Camera-type eye (tissue), 1 donor: ENCODE results near the gene CCDC68. TPM values are rescaled to one million over a fixed set of nuclear protein-coding genes. Genes with fewer than 3 reads are reported as not detected.

Experiments
- total RNA-seq: library from RNA; depleted of rRNA; stranded (reverse); fragments of >200 nt; gene quantifications from one replicate; pipeline ENCODE4 v1.2.3, GENCODE V29; 2014

The CCDC68 gene, protein sequence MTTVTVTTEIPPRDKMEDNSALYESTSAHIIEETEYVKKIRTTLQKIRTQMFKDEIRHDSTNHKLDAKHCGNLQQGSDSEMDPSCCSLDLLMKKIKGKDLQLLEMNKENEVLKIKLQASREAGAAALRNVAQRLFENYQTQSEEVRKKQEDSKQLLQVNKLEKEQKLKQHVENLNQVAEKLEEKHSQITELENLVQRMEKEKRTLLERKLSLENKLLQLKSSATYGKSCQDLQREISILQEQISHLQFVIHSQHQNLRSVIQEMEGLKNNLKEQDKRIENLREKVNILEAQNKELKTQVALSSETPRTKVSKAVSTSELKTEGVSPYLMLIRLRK
- total RNA-seq = 14.3 TPM

DNA sequence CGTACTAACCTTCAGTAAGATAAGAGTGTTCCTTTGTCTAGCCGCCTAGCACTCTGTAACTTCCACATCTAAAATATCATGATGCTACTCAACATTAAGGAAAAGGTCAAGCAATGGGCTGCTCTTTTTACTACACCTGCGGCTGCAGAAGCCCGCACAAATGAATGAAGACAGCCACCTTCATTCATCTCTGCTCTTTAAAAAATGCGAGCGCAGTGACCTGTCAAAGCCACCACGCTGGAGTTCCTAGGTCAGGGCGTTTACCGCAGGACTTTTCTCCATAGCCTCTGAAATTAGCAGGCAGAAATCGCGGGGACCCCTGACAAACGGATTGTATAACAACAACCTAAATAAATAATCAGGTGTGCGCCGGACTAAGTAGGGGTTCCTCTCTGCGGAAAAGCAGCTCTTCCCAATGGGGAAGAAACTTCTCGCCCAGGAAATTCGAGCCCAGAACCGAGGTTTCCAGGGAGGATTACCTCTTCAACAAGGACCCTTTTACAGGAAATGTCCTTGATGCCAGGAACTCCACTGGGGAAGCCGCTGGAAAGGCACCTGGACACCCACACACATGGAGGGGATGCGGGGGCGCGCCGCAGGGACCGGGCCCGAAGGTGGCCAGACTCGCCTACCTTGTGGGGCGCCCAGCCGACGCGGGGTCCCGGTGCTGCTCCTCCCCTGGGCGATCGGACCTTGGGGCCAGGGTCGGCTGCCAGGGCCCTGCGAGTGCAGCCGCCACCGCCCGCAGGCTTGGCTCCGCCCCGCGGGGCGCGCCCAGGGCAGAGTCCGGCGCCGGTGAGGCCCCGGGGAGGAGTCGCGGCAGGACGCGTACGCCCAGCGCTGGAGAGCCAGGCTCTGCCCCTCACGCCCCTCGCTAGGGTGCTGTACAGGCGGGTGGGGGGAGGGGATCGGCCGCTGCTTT lies at the start of gene CCDC68:
Gene CCDC68 (minus strand): TSS at position 758 of the 922 bp plus-strand sequence. CDS start 16,670 bp downstream, outside the sequence.

Other genes starting within 250 kb of the CCDC68 start
- 8.7 TPM for gene RAB27B, start 131.0 kb downstream of the CCDC68 start, total RNA-seq